Central memory CD8-positive, alpha-beta T cell (primary cell): ENCODE data around the gene NXPH3.
A peak's percentile ranks its signal among the peaks of the same experiment; 100 is the strongest.

Experiments
- ATAC-seq: fragments of 150-1000 bp; cut with Tn5 transposase; replicated peaks from 2 replicates; pipeline ENCODE4 v1.10.0; 2022; ENCODE audit warnings: mild to moderate bottlenecking, moderate FRiP score, moderate number of reproducible peaks; ENCODE audit not compliant: poor library complexity, severe bottlenecking; ENCODE audit errors: extremely low read depth
- DNase-seq, 2 donors: peaks; one replicate each; pipeline ENCODE4 v3.0.0; 2021; ENCODE audit warnings: low spot score in 2 of 2
- H3K27ac Mint-ChIP-seq: one replicate; pipeline ENCODE4 v1.8.0; 2022; ENCODE audit warnings: low read depth, mild to moderate bottlenecking, moderate library complexity, mixed read lengths
- H3K27me3 Mint-ChIP-seq: one replicate; pipeline ENCODE4 v1.8.0; 2022; ENCODE audit warnings: mixed read lengths
- H3K36me3 Mint-ChIP-seq: one replicate; pipeline ENCODE4 v1.8.0; 2022; ENCODE audit warnings: mild to moderate bottlenecking, moderate library complexity, mixed read lengths; ENCODE audit not compliant: insufficient read depth
- H3K4me1 Mint-ChIP-seq: one replicate; pipeline ENCODE4 v1.8.0; 2022; ENCODE audit warnings: mixed read lengths
- H3K4me3 Mint-ChIP-seq: one replicate; pipeline ENCODE4 v1.8.0; 2022; ENCODE audit warnings: mild to moderate bottlenecking, moderate library complexity, mixed read lengths
- H3K9me3 Mint-ChIP-seq: one replicate; pipeline ENCODE4 v1.8.0; 2022; ENCODE audit warnings: mixed read lengths

The NXPH3 gene

DNA sequence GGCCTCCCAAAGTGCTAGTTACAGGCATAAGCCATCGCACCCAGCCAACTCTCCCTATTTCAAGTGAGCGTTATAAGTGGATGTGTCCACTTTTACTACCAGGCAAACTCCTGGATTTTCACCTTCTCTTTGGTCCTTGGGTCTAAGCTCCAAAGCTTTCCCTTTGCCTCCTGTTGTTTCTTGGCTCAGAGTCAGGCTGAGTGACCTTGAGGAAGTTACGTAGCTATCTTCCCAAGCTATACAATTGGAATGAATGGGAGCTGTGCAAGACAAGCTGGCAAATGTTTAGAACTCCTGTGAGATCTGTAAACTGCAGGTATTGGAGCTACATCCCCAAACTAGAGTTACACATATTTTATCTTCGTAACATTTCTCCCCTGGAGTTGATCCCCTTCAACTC lies 20.3 kb downstream of the NXPH3 start:
- ATAC-seq (no peak), DNase-seq (no peak)
- Mint-ChIP-seq H3K27me3 (no peaks in the 10 kb centered on the region), H3K4me3 (no peak overlapping the region), H3K27ac (peak overlapping the region; percentile 8), H3K36me3 (peaks cover 40% of the 10 kb centered on the region), H3K9me3 (no peaks in the 10 kb centered on the region), H3K4me1 (no peaks in the 10 kb centered on the region)

- H3K27ac Mint-ChIP-seq: no peak overlapping the region
- no peaks in the 10 kb centered on the region for H3K9me3 Mint-ChIP-seq
- ATAC-seq (no peak), DNase-seq (no peak)
- no peaks in the 10 kb centered on the region for H3K4me1 Mint-ChIP-seq
- no peak overlapping the region for H3K4me3 Mint-ChIP-seq
- H3K36me3 Mint-ChIP-seq: peaks cover 43% of the 10 kb centered on the region
- no peaks in the 10 kb centered on the region for H3K27me3 Mint-ChIP-seq
Observed at GRCh38 chr17:49596613-49597244, 21.1 kb downstream of the NXPH3 start.

DNA sequence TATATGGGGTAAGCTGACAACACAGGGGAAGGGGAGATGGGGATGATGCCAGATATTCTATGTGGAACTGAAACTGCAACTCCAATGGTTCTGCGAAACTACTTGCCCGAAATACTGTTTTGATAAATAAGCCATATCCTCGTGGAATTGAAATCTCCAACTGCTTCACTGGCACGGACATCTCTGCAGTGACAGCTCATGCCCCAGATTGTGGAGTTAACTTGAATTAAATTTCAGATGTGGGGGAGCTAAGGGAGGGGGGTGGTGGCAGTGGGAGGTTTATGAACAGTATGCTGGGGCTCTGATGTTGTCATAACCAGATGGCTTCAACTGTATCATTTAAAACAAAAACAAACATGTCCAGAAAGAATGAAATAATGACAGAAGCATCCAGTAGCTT lies 21.8 kb downstream of the NXPH3 start:
- no peak overlapping the region for H3K27ac Mint-ChIP-seq
- ATAC-seq: no peak

GRCh38 chr17:49597928-49598655 lies 22.4 kb downstream of the NXPH3 start:
- DNase-seq (no peak), ATAC-seq (no peak)
- peaks cover 47% of the 10 kb centered on the region for H3K36me3 Mint-ChIP-seq
- no peaks in the 10 kb centered on the region for H3K9me3 Mint-ChIP-seq
- no peaks in the 10 kb centered on the region for H3K27me3 Mint-ChIP-seq
- H3K4me1 Mint-ChIP-seq: no peaks in the 10 kb centered on the region
- no peak overlapping the region for H3K4me3 Mint-ChIP-seq
- no peak overlapping the region for H3K27ac Mint-ChIP-seq

More for the DNA sequence above, 21.8 kb downstream of the NXPH3 start:
- H3K4me1 Mint-ChIP-seq: no peaks in the 10 kb centered on the region
- no peaks in the 10 kb centered on the region for H3K9me3 Mint-ChIP-seq
- no peak for DNase-seq
- no peak overlapping the region for H3K4me3 Mint-ChIP-seq
- no peaks in the 10 kb centered on the region for H3K27me3 Mint-ChIP-seq
- peaks cover 43% of the 10 kb centered on the region for H3K36me3 Mint-ChIP-seq

DNA sequence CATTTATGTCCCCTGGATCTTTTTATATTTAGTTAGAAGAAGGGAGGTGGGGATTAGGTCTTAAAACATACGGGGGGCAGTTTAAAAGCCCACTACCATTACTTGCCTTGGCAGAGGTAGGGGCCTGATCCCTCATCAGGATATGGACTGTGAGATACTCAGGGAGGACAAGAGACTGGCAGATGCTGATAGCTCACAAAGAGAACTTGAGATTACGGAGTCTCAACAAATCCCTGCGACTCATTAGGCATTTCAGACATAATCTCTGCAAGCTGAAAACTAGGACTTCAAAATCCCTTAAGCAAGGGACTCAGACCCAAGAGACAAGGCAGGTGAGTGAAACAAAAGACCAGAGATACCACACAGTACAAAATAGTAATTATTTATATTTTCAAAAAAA lies 23.2 kb downstream of the NXPH3 start:
- no peaks in the 10 kb centered on the region for H3K4me1 Mint-ChIP-seq
- ATAC-seq (no peak), DNase-seq (no peak)
- peaks cover 53% of the 10 kb centered on the region for H3K36me3 Mint-ChIP-seq
- no peak overlapping the region for H3K4me3 Mint-ChIP-seq
- no peaks in the 10 kb centered on the region for H3K9me3 Mint-ChIP-seq
- no peak overlapping the region for H3K27ac Mint-ChIP-seq
- no peaks in the 10 kb centered on the region for H3K27me3 Mint-ChIP-seq

DNA sequence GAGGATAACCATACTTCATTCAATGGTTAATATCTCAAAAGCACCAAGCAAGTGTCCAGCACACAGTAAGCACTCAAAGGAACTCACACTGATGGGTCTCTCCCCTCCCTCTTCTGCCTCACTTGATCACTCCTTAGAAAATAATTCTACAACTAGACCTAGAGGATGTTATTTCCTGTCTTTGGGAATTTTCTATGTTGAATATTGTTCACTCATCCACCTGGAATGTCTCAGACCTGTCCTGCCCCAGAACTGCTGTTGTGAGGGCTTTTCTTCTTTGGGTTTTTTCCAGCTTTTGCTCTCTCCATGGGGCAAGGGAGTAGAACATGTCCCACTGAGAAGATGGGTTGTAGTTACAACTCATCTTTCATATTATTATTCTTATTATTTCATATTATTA lies 25.3 kb downstream of the NXPH3 start:
- Mint-ChIP-seq H3K4me3 (no peak overlapping the region), H3K4me1 (no peaks in the 10 kb centered on the region), H3K36me3 (peaks cover 62% of the 10 kb centered on the region), H3K9me3 (no peaks in the 10 kb centered on the region), H3K27ac (no peak overlapping the region), H3K27me3 (no peaks in the 10 kb centered on the region)
- DNase-seq (no peak), ATAC-seq (no peak)

- Mint-ChIP-seq H3K36me3 (peaks cover 65% of the 10 kb centered on the region), H3K27ac (no peak overlapping the region), H3K27me3 (no peaks in the 10 kb centered on the region), H3K9me3 (no peaks in the 10 kb centered on the region), H3K4me3 (no peak overlapping the region), H3K4me1 (no peaks in the 10 kb centered on the region)
- DNase-seq: no peak
- ATAC-seq: no peak
Observed at GRCh38 chr17:49602783-49603182, 27.1 kb downstream of the NXPH3 start.

- DNase-seq (no peak), ATAC-seq (no peak)
- no peaks in the 10 kb centered on the region for H3K4me1 Mint-ChIP-seq
- no peaks in the 10 kb centered on the region for H3K27me3 Mint-ChIP-seq
- no peak overlapping the region for H3K27ac Mint-ChIP-seq
- H3K4me3 Mint-ChIP-seq: no peak overlapping the region
- H3K9me3 Mint-ChIP-seq: no peaks in the 10 kb centered on the region
- H3K36me3 Mint-ChIP-seq: peaks cover 65% of the 10 kb centered on the region
Observed at GRCh38 chr17:49603238-49603637, 27.6 kb downstream of the NXPH3 start.

GRCh38 chr17:49603720-49604119 lies 28.0 kb downstream of the NXPH3 start:
- no peak for DNase-seq
- H3K27ac Mint-ChIP-seq: no peak overlapping the region
- peaks cover 66% of the 10 kb centered on the region for H3K36me3 Mint-ChIP-seq
- H3K27me3 Mint-ChIP-seq: no peaks in the 10 kb centered on the region
- H3K4me1 Mint-ChIP-seq: no peaks in the 10 kb centered on the region
- no peak overlapping the region for H3K4me3 Mint-ChIP-seq
- H3K9me3 Mint-ChIP-seq: no peaks in the 10 kb centered on the region
- ATAC-seq: no peak

GRCh38 chr17:49604314-49604869 lies 28.7 kb downstream of the NXPH3 start:
- no peak overlapping the region for H3K4me3 Mint-ChIP-seq
- H3K9me3 Mint-ChIP-seq: no peaks in the 10 kb centered on the region
- H3K4me1 Mint-ChIP-seq: no peaks in the 10 kb centered on the region
- no peak overlapping the region for H3K27ac Mint-ChIP-seq
- H3K36me3 Mint-ChIP-seq: peaks cover 65% of the 10 kb centered on the region
- ATAC-seq: no peak
- DNase-seq: no peak
- H3K27me3 Mint-ChIP-seq: no peaks in the 10 kb centered on the region

DNA sequence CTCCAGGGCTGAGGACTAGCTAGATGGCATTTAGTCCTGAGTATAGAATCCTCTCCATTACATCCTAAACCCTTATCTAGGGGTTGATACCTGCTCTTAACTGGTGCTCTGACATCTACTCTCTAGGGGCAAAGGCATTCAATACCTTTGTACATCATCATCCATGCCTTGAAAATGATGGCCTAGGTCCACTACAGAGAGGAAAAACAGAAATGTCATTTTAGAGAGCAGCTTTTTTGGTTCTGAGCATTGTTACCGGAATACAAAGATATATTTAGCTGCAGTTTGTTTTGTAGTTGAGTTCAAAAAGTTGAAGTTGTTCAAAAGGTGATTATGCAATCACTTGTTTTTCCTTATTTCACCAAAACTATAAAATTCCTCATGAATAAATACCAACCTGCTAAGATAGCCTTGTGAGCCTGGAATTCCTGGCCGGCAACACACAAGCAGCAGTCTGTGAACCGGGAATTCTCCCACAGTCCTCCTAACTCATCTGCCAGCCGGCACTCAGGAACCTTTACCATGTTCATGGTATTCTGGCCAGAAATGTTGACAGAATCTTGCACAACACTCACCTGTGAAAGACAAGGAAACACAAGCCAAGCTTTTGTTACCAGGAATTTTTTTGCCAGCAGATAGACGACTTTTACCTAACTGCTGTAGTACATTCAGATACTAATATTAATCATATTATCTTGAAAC lies 35.4 kb downstream of the NXPH3 start:
- DNase-seq: no peak
- peaks cover 51% of the 10 kb centered on the region for H3K36me3 Mint-ChIP-seq
- no peaks in the 10 kb centered on the region for H3K27me3 Mint-ChIP-seq
- no peak for ATAC-seq
- H3K27ac Mint-ChIP-seq: peak overlapping the region; percentile 35
- no peaks in the 10 kb centered on the region for H3K9me3 Mint-ChIP-seq
- no peak overlapping the region for H3K4me3 Mint-ChIP-seq
- peaks cover 6% of the 10 kb centered on the region for H3K4me1 Mint-ChIP-seq

- peaks cover 7% of the 10 kb centered on the region for H3K4me1 Mint-ChIP-seq
- no peaks in the 10 kb centered on the region for H3K9me3 Mint-ChIP-seq
- ATAC-seq: no peak
Observed at GRCh38 chr17:49612726-49613125, 37.1 kb downstream of the NXPH3 start.

More at GRCh38 chr17:49612726-49613125, 37.1 kb downstream of the NXPH3 start:
- no peak for DNase-seq
- Mint-ChIP-seq H3K27ac (no peak overlapping the region), H3K36me3 (peaks cover 48% of the 10 kb centered on the region), H3K27me3 (no peaks in the 10 kb centered on the region), H3K4me3 (no peak overlapping the region)
